ENCODE data around the gene NIPA2.

NIPA2 gene

DNA sequence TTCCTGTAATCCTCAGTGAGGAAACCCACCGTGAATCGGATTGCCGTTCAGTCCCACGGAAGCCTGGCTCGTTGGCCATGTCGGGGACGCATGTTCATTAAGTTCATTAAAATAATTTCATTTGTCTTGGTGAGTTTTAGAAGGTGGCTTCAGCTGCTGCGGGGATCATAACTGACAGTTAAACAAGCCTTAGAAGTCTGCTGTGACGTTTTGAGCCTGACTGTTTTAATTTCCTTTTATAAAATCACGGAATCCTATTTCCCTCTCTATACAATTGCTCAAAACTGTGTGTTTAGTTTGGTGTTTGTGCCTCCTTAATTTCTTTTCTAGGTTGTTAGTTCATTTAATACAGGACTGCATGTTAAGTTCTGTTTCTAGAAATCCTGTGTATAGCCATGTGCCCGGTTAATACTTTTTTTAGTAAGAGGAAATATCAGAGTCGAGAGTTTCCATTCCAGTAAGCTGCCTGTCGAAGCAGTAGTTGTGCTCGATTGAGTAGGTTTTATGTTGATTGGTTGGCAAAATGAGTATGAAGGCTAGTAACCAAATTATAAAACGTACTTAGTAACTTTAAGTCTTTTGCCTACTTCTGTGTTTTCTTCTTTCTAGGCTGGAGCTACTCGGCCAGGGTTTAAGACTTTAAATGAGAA lies 705 bp downstream of the NIPA2 start:
- peak; percentile 31 for DNase-seq (ENCODE audit: low spot score)

DNA sequence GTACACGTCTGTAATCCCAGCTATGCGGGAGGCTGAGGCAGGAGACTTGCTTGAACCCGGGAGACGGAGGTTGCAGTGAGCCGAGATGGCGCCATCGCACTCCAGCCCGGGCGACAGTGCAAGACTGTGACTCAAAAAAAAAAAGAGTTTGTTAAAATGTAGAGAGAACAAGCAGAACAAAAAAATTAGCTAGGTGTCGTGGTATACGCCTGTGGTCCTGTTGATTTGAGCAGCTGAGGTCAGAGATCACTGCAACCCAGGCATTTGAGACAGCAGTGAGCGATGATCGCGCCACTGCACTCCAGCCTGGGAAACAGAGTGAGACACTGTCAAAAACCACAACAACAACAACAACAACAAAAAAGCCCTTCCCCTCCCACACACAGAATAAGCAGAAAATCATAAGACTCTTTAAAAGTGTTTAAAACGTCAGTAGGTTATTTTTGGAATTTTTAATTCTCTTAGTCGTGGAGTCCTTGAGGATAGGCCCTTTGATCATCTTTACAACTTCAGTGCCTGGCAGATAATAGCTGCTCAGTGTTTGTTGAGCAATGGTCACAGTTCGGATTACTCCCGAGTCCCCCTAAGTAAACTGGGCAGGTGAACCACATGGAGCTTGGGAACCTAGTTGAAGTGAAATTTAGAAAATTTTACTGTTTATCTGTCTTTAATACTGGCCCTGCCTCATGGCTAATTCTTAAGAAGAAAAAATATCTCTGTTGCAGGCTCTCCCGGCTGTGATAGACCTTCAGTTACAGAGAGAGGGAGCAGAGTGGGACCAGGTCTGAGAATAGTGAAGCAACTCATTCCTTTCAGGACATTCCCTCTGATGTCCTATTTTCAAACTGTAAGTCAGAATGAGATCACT lies 6.2 kb downstream of the NIPA2 start:
- no peak for DNase-seq (ENCODE audit: low spot score)

DNA sequence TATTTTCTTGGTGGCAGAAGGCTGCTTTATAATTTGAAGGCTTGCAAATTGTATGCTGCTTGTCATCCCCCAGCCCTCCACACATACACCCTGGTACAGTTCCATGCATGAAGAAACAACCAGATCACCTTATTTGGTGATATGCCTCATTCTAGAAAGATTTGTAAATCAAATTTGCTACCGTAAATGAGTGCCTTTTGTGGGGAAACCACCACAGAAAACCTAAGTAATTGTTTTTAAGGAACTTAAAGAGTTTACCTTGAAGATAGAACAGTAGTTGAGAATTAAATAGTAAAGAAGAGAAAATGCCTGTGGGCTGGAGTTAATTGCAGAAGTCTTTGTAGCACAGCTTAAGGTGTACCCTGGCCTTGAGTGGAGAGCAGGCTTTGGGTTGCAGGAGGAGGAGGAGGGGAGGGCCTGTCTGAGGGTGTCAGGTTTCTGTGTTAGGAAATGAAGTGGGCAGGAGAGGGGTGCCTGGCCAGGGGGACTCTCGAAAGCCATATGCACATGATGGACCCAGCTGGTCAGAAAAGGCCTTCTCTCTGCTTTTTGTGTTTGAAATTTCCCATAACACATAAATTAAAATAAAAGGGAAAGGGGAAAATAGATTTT lies 6.9 kb downstream of the NIPA2 start:
- DNase-seq (ENCODE audit: low spot score), result no peak

DNA sequence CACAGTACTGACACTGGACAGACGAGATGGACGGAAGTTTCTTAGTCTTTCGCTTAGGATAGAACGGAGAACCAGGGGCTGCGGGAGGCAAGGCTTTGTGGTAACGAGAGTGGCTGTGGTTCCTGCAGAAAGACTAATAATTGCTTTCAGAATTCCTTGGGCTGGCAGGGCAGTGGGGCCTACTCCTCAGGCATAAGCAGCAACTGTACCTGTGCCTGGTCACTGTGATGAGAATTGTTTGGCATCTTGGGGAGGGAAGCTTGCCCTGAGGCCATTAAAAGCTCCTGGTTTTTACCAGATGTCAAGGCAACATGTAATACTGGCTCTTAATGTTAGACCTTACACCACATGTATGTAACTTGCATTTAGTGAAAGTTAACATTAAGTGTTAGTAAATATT lies 7.6 kb downstream of the NIPA2 start:
- no peak for DNase-seq (ENCODE audit: low spot score)

DNA sequence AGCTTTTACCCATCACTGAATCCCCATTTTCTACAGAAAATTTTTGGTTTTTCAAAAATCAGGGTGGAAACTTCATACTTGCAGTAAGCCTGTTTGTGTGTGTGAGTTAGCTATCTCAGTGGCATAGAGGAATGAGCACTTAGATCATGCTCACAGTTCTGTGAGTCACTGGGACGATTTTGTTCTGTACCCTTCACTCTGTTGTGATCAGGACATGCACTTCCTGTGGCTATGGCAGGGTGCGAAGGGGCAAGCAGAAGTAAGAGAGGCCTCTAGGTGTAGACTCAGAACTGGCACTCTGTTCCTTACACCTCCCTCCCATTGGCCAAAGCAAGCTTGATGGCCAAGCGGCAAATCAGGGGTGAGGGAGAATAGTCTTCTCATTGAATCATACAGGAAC lies 11.6 kb downstream of the NIPA2 start:
- DNase-seq (ENCODE audit: low spot score), result peak; percentile 52

DNA sequence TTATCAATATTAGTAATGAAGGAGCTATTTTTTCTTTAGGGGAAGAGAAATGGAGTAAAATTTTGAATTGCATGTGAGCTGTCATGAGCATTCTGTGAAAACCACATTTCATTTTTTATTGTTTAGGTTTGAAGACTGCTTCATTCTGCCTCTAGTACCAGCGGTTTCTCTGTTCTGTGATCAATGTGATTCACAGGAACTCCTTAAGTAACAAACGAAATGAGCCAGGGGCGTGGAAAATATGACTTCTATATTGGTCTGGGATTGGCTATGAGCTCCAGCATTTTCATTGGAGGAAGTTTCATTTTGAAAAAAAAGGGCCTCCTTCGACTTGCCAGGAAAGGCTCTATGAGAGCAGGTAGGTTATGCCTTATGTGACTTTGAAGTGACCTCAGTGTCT lies 13.0 kb downstream of the NIPA2 start:
- DNase-seq (ENCODE audit: low spot score), result no peak

DNA sequence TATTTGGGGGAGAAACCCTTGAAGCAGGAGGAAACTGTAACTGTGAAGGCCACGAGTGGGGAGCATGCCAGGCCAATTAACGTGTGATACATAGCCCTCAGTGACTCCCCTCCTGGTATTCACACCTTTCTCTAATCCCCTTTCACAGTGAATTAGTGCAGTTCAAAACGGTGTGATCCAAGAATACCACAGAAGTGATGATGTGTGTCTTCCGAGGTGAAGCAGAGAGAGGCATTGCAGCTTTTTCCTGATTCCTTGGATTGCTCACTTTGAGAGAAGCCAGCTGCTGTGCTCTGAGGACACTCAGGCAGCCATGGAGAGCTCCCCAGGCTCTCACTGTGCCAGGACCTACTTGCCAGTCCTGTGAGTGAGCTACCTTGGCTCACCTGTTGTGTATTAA lies 17.3 kb downstream of the NIPA2 start:
- peak; percentile 57 for DNase-seq (ENCODE audit: low spot score)

DNA sequence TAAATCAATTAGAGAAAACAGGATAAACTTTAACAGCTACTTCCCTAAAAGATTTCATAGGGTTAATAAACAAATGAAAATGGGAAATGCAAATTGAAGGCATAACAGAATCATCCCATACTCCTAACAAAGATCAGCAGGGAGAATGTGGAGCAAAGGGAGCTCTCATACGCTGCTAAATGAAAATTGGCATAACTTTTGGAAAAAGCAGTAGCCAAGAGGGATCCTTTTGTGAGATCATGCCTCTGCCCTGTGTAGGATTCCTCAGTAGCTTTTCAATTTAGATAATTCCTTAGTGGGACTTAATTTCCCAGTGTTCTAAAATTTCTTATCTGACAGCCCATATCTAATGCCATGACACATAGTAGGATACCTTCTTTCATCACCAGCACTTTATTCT lies 18.2 kb downstream of the NIPA2 start:
- no peak for DNase-seq (ENCODE audit: low spot score)

DNA sequence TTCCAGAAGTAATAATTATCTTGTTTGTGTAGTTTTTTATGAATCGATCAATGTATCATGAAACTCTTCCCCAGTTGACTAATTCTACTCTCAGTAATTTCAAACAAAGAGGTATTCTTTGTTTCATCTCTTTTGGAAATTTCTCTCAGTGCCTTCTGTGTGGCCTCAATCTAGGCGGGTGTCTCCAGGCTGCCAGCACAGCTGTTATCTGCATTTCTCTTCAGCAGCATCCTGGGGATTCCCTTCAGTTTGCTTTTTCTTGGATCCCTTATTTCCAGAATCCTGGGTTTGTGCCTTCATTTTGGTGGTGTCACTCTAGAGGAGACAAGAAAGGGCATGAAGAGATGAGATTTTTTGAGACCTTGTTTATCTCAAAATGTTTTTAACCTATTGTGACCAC lies 22.7 kb downstream of the NIPA2 start:
- DNase-seq (ENCODE audit: low spot score), result no peak

DNA sequence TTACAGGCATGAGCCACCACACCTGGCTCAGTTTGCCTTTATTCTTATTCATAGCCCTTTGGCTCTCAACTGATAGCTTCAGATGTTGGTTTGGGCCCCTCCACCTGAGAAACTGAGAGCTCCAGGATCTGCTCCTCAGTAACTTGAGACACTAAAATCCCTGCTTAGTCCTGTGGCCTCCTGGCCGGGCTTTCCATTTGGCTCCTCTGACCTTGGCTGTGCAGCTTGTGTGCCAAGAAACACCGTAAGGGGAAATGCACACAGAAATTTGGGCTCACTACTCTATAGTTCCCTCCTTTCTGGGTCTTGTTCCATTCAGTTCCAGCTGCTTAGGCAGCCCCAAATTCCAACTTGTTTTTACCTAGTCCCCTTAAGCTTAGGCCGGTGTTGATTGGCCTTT lies 24.9 kb downstream of the NIPA2 start:
- DNase-seq (ENCODE audit: low spot score), result no peak

DNA sequence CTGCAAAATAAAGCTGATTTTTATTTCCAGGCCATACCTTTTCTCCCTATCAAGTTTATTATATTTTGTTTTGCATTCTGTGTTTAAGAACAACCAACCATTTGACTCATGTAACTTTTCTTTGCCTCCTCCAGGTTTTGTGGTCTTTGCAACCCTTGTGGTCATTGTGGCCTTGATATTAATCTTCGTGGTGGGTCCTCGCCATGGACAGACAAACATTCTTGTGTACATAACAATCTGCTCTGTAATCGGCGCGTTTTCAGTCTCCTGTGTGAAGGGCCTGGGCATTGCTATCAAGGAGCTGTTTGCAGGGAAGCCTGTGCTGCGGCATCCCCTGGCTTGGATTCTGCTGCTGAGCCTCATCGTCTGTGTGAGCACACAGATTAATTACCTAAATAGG lies 27.6 kb downstream of the NIPA2 start:
- DNase-seq (ENCODE audit: low spot score), result no peak

DNA sequence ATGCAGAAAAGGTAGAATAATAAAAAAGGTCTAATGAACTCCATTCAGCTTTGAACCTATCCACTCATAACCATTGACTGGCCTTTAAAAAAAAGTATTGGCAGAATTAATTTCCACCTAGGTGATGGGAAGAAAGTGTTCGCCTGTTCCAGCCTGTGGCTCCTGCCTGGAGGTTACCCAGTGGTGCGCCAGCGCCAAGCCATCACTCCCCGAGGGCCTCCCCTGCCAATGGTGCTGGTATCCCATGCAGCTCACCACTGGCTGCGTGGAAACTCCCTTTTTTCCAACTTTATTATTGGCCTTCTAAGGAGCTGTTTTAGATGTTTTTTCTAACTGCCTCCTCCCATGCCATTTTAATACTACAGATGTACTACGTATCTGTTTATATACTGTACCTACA lies 29.4 kb downstream of the NIPA2 start:
- no peak for DNase-seq (ENCODE audit: low spot score)

DNA sequence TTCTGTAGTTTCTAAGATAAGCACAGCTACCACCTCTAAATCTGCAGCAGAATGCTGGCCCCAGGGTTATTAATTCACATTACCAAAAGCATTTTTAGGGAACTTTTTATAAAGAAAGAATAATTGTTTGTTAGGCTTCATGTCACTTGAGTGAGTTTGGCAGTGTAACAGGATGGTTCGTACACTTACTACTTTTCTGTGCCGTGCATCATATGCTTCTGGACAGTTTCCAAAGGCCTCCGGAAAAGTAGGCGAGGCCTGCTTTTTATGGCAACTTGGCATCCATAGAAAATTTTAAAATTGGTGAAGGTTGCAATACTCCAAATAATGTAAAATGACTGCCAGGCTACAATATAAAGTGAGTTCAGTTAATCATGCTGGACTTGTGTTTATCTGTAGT lies 30.0 kb downstream of the NIPA2 start:
- no peak for DNase-seq (ENCODE audit: low spot score)

DNA sequence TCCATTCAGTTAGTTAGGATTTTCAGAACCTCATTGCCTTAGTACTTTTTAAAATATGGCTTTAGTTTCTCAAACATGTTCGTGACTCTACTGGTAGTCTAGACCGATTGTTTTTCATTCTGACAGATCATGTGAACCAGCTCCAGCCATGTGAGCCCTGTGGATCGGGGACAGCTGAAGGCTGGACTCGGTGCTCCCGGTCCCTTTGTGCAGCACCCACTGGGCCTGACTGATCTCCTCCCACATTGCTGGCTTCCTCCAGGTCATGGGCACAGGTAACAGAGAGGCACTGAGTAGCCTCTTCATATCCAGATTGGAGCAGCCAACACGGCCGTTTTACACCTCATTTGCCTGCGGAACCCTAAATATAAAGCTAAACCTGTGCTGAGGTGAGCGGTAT lies 30.5 kb downstream of the NIPA2 start:
- DNase-seq (ENCODE audit: low spot score), result no peak

DNA sequence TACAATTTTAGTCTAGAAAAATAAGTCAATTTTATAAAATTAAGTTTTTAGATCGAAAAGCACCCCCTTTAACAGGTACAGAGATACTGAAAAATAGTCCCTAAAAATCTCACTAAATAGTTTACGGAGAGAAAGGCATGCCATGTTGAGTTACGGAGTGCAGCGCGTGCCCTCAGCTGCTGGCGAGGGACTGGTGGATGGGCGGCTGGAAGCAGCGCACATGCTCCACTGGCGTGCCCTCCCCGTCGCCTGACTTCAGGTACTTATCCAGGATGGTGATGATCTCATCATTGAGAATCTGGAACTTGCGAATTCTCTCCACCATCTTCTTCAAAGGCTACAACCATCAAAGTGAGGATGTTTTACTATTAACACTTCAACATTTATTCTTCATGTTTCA lies 31.4 kb downstream of the NIPA2 start:
- no peak for DNase-seq (ENCODE audit: low spot score)

DNA sequence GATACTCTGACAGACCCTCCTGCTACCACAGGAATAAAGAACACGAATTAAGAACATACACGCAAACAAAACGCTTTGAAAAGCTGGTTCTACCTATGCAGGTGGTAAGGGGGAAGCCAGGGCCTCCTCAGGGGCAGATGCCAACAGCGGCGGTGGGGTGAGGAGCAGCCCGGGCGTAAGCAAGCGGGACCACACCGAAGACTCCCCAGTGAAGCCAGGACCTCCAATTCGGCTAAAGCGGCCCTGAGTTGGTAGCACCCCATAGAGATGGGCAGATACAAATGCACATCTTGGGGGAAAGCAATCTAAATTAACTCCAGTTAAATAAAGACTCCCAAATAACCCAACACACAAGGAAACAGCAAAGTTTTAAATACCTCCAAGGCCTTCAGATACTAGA lies 32.4 kb downstream of the NIPA2 start:
- no peak for DNase-seq (ENCODE audit: low spot score)

DNA sequence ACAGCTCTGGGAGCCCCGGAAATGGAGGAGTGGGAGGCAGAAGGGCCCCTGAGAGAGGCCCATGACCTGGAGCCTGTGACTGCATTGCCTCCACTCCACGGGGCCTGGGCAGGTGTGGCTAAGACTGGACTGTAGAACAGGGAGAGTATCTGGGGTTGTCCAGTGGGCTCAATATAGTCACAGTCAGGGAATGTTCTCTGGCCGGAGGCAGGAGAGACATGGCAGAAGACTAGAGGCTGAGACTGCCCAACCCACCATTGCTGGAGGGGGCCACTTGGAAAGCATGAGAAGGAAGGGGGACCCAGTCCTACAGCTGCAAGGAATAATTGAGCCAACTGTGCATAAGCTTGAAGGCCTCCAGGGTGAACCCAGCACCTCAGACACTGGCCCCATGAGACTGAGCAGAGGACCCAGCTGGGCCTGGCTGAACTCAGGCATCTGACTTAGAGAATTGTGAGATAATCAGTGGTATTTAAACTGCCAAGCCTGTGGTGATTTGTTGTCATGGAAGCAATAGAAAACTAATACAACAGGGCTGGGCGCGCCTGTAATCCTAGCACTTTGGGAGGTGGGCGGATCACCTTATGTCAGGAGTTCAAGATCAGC lies 33.1 kb downstream of the NIPA2 start:
- no peak for DNase-seq (ENCODE audit: low spot score)

DNA sequence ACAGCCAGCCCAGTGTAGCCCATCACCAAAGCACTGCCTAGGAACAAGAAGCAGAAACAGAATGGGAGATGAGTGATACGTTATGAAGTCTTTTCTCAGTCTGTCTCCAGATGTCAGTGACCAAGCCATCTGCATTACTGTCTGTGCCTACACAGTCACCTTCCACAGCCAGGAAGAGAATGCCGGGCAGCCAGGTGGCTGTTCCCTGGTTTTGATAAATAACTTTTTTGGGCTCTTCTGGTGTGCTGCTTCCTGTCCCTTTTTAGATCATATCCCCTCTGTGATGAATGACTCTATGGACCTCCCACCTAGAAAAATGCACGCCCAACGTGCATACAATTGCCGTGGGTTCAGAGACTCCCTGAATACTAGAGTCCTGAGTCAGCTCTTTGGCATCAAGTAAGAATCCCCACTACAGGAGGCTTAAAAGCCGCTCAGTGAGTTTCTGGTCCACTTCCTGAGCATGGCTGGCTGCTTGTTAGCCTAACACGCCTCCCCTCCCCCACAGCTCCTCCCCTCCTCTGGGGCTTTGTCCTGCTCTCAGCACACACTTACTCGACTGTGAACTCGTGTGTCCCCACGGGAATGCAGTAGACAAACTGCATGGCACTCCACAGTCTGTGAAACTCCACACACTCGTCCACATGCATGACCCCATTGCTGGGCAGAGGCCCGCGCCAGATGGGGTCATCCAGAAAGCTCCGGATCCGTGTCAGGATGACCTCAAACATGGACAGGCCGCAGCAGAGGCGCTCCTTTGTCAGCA lies 34.7 kb downstream of the NIPA2 start:
- DNase-seq (ENCODE audit: low spot score), result peak; percentile 66

DNA sequence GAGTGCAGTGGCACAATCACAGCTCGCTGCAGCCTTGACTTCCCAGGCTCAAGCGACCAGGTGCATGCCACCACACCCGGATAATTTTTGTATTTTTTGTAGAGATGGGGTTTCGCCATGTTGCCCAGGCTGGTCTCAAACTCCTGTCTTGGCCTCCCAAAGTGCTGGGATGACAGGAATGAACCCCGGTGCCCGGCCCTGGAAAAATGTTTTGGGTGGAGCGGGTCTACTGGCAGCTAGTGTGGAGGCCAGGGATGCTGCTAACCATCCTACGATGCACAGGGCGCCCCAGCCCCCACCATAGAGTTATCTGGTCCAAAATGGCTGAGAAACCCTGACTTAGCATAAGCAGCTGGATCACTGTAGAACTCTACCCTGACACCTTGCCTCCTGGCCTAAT lies 35.4 kb downstream of the NIPA2 start:
- no peak for DNase-seq (ENCODE audit: low spot score)

DNA sequence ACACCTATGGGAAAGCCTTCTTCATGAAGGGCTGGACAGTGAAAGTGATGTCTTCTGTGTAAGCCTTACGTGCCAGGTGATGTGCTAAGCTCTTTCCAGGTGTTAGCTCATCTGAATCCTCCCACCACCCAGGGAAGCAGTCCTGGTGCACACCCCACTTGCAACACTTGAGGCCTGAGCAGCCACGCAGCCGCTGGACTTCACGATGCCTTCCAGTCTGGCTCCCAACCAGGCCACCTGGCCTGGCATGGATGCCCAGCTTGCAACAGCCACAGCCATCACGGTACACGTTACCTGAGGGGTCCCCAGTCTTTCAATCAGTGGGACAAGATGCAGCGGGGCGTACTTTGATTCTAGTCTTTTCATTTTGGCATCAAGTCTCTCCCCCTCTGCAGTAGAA lies 35.8 kb downstream of the NIPA2 start:
- no peak for DNase-seq (ENCODE audit: low spot score)

DNA sequence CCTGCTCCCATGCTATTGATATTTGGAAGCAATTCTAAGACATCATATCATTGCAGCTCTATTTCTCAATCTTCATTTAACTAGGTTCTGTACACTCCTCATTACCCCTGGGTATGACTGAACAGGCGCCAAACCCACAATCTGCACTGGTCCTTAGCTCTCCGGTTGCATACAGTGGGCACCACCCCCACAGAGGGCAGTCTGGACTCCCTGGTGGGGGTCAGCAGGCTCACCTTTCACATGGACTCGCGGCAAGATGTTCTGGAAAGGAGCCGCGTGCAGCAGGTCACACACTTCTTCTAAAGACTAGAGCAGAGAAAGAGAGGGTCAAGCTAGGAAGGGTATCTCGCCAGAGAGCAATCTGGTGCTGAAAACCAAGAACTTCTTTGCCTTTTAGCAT lies 36.5 kb downstream of the NIPA2 start:
- no peak for DNase-seq (ENCODE audit: low spot score)

DNA sequence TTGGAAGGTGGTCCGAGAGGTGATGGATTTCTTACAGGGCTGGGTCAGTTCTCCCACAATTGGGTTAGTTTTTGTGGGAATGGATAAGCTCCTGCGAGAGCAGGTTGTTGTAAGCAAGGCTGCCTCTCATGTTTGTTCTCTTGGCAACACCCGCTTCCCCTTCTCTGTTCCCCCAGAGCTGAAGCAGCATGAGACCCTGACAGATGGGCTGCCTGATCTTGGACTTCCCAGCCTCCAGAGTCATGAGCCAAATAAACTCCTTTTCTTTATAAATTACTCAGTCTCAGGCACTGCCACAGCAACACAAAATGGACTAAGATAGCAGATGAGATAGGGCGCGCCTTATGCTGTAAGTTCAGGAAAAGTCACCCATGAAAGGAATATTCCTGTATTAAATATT lies 38.7 kb downstream of the NIPA2 start:
- DNase-seq (ENCODE audit: low spot score), result no peak

All from kidney tubule cell (primary cell).